Nephron progenitor cell (in vitro differentiated cells): Measurements from ENCODE around the gene HSD11B1.
A peak's percentile ranks its signal among the peaks of the same experiment; 100 is the strongest.

Experiments used
- DNase-seq: peaks from one replicate; pipeline ENCODE4 v3.0.0; 2021
- H3K27ac Mint-ChIP-seq: 2 replicates; pipeline ENCODE4 v1.8.0; 2021; ENCODE audit warnings: mild to moderate bottlenecking, moderate library complexity, mixed read lengths
- H3K27me3 Mint-ChIP-seq: 2 replicates; pipeline ENCODE4 v1.8.0; 2021; ENCODE audit warnings: mild to moderate bottlenecking, low read depth, mixed read lengths; ENCODE audit not compliant: poor library complexity
- H3K36me3 Mint-ChIP-seq: 2 replicates; pipeline ENCODE4 v1.8.0; 2021; ENCODE audit warnings: low read depth, mixed read lengths
- H3K4me1 Mint-ChIP-seq: 2 replicates; pipeline ENCODE4 v1.8.0; 2021; ENCODE audit warnings: mixed read lengths
- H3K4me3 Mint-ChIP-seq: 2 replicates; pipeline ENCODE4 v1.8.0; 2021; ENCODE audit warnings: mild to moderate bottlenecking, moderate library complexity, mixed read lengths
- H3K9me3 Mint-ChIP-seq: 2 replicates; pipeline ENCODE4 v1.8.0; 2021; ENCODE audit warnings: mild to moderate bottlenecking, moderate library complexity, mixed read lengths
- CTCF ChIP-seq: fragments of 200-600 bp; sonication (generic); IDR thresholded peaks from 2 replicates; pipeline ENCODE4 v1.5.0; 2021; ENCODE audit warnings: antibody characterized with exemption

HSD11B1 gene

GRCh38 chr1:209705033-209705598 lies 470 bp downstream of the HSD11B1 start:
- no peaks in the 10 kb centered on the region for H3K36me3 Mint-ChIP-seq
- H3K9me3 Mint-ChIP-seq, result no peaks in the 10 kb centered on the region
- H3K27me3 Mint-ChIP-seq, result peaks cover 24% of the 10 kb centered on the region
- no peak overlapping the region for H3K27ac Mint-ChIP-seq
- TF ChIP-seq CTCF, result no peak
- peaks cover 22% of the 10 kb centered on the region for H3K4me1 Mint-ChIP-seq
- no peak for DNase-seq
- no peak overlapping the region for H3K4me3 Mint-ChIP-seq

GRCh38 chr1:209706622-209707021 lies 2.0 kb downstream of the HSD11B1 start:
- H3K27ac Mint-ChIP-seq, result no peak overlapping the region
- DNase-seq, result no peak
- no peak for TF ChIP-seq CTCF
- H3K4me1 Mint-ChIP-seq, result peaks cover 22% of the 10 kb centered on the region
- H3K9me3 Mint-ChIP-seq, result no peaks in the 10 kb centered on the region
- no peaks in the 10 kb centered on the region for H3K36me3 Mint-ChIP-seq
- H3K4me3 Mint-ChIP-seq, result no peak overlapping the region
- peaks cover 25% of the 10 kb centered on the region for H3K27me3 Mint-ChIP-seq

GRCh38 chr1:209707308-209707707 lies 2.7 kb downstream of the HSD11B1 start:
- Mint-ChIP-seq H3K4me3 (no peak overlapping the region), H3K27ac (no peak overlapping the region), H3K9me3 (no peaks in the 10 kb centered on the region), H3K27me3 (peaks cover 21% of the 10 kb centered on the region), H3K4me1 (peaks cover 22% of the 10 kb centered on the region), H3K36me3 (no peaks in the 10 kb centered on the region)
- no peak for TF ChIP-seq CTCF
- DNase-seq, result no peak

GRCh38 chr1:209708297-209708696 lies 3.7 kb downstream of the HSD11B1 start:
- no peaks in the 10 kb centered on the region for H3K36me3 Mint-ChIP-seq
- peak; percentile 20 for DNase-seq
- no peak for TF ChIP-seq CTCF
- H3K4me3 Mint-ChIP-seq, result no peak overlapping the region
- H3K27me3 Mint-ChIP-seq, result peaks cover 21% of the 10 kb centered on the region
- H3K9me3 Mint-ChIP-seq, result no peaks in the 10 kb centered on the region
- H3K27ac Mint-ChIP-seq, result no peak overlapping the region
- H3K4me1 Mint-ChIP-seq, result peaks cover 22% of the 10 kb centered on the region

DNA sequence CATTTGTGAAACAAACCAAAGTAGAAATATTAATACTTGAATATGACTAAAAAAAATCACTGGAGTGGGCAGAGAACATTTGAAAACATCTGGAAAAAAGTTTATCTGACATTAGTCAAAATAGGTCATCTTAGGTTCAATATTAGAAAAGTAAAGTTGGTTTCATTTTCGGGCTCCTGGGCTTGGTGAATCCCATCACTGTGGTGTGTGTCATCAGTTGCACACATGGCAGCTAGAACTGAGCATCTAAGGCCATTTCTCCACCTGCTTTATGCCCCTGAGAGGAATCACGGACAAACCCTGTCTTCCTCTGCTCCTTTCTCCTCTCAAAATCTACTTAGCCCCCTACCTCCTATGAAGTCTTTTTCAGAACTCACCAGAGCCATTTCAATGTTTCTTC lies 5.4 kb downstream of the HSD11B1 start:
- TF ChIP-seq CTCF, result no peak
- no peak overlapping the region for H3K27ac Mint-ChIP-seq
- no peaks in the 10 kb centered on the region for H3K9me3 Mint-ChIP-seq
- no peak for DNase-seq
- H3K27me3 Mint-ChIP-seq, result peaks cover 15% of the 10 kb centered on the region
- H3K4me1 Mint-ChIP-seq, result peaks cover 22% of the 10 kb centered on the region
- no peak overlapping the region for H3K4me3 Mint-ChIP-seq
- no peaks in the 10 kb centered on the region for H3K36me3 Mint-ChIP-seq

GRCh38 chr1:209710847-209711246 lies 6.2 kb downstream of the HSD11B1 start:
- Mint-ChIP-seq H3K27ac (no peak overlapping the region), H3K36me3 (no peaks in the 10 kb centered on the region), H3K4me3 (no peak overlapping the region), H3K27me3 (peaks cover 19% of the 10 kb centered on the region), H3K4me1 (peaks cover 22% of the 10 kb centered on the region), H3K9me3 (no peaks in the 10 kb centered on the region)
- DNase-seq, result no peak
- no peak for TF ChIP-seq CTCF
